HG03457 (cell line): ENCODE results near the gene ZFX.

Experiments
- ATAC-seq: cut with Tn5 transposase; IDR thresholded peaks from one replicate; pipeline ENCODE4 v1.9.1; 2021; ENCODE audit warnings: moderate number of reproducible peaks; ENCODE audit not compliant: unreplicated experiment

Gene ZFX

GRCh38 chrX:24232796-24233195 lies 83.3 kb downstream of the ZFX start:
- no peak for ATAC-seq

- ATAC-seq: no peak
These were observed 85.7 kb downstream of the ZFX start for GRCh38 chrX:24235084-24235710.

GRCh38 chrX:24241822-24242648 lies 92.5 kb downstream of the ZFX start:
- ATAC-seq: no peak

GRCh38 chrX:24242649-24243175 lies 93.2 kb downstream of the ZFX start:
- ATAC-seq: peak; percentile 76

GRCh38 chrX:24243188-24243587 lies 93.7 kb downstream of the ZFX start:
- ATAC-seq: no peak

GRCh38 chrX:24243692-24244091 lies 94.2 kb downstream of the ZFX start:
- ATAC-seq: no peak

- ATAC-seq: no peak
These were observed 95.7 kb downstream of the ZFX start for GRCh38 chrX:24245202-24245601.

- ATAC-seq: no peak
These were observed 98.5 kb downstream of the ZFX start for GRCh38 chrX:24248042-24248441.

GRCh38 chrX:24253030-24253429 lies 103.5 kb downstream of the ZFX start:
- no peak for ATAC-seq

GRCh38 chrX:24253469-24253868 lies 103.9 kb downstream of the ZFX start:
- no peak for ATAC-seq

- no peak for ATAC-seq
These were observed 107.5 kb downstream of the ZFX start for GRCh38 chrX:24257011-24257410.

- no peak for ATAC-seq
These were observed 110.2 kb downstream of the ZFX start for GRCh38 chrX:24259544-24260240.

GRCh38 chrX:24260842-24261550 lies 111.5 kb downstream of the ZFX start:
- peak; percentile 76 for ATAC-seq

- ATAC-seq: no peak
These were observed 112.8 kb downstream of the ZFX start for GRCh38 chrX:24262309-24262708.

GRCh38 chrX:24264383-24264782 lies 114.9 kb downstream of the ZFX start:
- ATAC-seq: no peak
